ENCODE data around the gene JKAMP. TPM values are rescaled to one million over a fixed set of nuclear protein-coding genes. Genes with fewer than 3 reads are reported as not detected.

JKAMP gene
- total RNA-seq, 1 donor from 2014 or later = 28.8 TPM

DNA sequence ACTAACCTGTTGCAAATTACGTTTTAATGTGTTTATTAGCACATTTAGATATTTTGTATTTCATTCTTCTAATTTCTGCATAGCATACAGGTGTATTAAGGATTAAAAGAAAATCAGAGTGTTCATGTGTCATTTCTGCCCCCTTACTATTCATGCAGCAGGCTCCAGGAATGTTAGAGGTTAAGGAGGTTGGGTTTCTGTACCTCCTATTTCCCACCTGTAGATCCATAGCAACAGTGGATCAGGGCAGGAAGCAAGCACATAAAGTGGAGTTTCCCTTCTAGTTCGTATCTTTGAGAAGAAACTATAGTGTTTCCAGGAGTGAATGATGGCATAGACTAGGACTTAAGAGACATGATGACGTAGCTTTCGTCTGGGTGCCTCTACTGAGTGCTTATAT lies 18.9 kb downstream of the JKAMP start:
- POLR2A ChIA-PET = no interaction called here
- DNase-seq = no peak
- intact Hi-C loops (cut with micrococcal nuclease) = no loop called here
- Mint-ChIP-seq H3K27me3 (no peaks in the 10 kb centered on the region), H3K4me1 (no peaks in the 10 kb centered on the region), H3K9me3 (no peaks in the 10 kb centered on the region), H3K27ac (no peak overlapping the region), H3K36me3 (ENCODE audit: low read depth) (peaks cover 33% of the 10 kb centered on the region), H3K4me3 (no peak overlapping the region)
- ATAC-seq (ENCODE audit: low read depth) = no peak
- TF ChIP-seq, protein P1, sequence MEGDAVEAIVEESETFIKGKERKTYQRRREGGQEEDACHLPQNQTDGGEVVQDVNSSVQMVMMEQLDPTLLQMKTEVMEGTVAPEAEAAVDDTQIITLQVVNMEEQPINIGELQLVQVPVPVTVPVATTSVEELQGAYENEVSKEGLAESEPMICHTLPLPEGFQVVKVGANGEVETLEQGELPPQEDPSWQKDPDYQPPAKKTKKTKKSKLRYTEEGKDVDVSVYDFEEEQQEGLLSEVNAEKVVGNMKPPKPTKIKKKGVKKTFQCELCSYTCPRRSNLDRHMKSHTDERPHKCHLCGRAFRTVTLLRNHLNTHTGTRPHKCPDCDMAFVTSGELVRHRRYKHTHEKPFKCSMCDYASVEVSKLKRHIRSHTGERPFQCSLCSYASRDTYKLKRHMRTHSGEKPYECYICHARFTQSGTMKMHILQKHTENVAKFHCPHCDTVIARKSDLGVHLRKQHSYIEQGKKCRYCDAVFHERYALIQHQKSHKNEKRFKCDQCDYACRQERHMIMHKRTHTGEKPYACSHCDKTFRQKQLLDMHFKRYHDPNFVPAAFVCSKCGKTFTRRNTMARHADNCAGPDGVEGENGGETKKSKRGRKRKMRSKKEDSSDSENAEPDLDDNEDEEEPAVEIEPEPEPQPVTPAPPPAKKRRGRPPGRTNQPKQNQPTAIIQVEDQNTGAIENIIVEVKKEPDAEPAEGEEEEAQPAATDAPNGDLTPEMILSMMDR (IDR thresholded peaks at IDR 0.05) = no peak
- CTCF ChIA-PET = no interaction called here

DNA sequence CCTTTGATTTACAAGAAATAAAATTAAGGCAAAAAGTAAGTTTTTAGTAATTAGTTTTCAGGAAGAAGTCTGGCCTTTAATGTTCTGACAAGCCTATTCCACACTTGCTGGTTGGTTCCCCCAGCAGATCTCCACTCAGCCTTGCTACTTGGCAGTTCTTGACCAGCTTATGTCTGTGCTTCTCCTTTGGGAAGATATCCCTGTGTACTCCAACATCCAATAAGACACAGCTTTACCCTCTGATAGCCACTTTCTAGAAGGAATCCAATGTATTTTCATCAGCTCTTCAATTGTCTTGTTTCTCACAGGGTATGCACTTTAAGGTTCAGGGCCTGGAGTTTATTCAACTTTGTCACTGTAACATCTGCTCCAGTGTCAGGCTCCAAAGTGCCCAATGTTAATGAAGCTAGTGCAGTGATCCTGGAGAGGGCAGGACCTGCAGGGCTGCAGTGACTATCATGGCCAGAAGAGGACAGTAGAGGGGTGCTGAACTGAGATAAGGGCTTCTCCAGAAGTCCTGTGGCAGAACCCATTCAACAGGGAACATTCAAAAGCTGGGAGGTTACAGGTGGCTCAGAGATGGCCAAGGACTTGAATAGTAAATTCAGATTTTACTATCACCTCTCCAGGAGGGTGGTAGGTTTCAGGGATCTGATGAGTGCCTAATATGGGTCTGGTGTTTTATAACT lies 22.9 kb downstream of the JKAMP start:
- Mint-ChIP-seq H3K4me1 (no peaks in the 10 kb centered on the region), H3K9me3 (no peaks in the 10 kb centered on the region), H3K27me3 (peaks cover 3% of the 10 kb centered on the region), H3K27ac (no peak overlapping the region), H3K36me3 (ENCODE audit: low read depth) (peaks cover 19% of the 10 kb centered on the region), H3K4me3 (no peak overlapping the region)
- TF ChIP-seq, protein P1 (IDR thresholded peaks at IDR 0.05) = no peak
- ATAC-seq (ENCODE audit: low read depth) (peak; percentile 70), DNase-seq (no peak)
- ChIA-PET POLR2A (no interaction called here), CTCF (interaction anchor here (0.9 to 1.4 kb wide), 5 partner anchors 70 to 678 kb away, joined by 3 to 6 read pairs (median 3); partner anchors contain the start of gene CCDC175)
- intact Hi-C loops (cut with micrococcal nuclease) = loop anchor here (1.0 kb wide), 2 partner anchors 69 to 677 kb away; partner anchors contain the start of gene CCDC175

- ChIA-PET CTCF (interaction anchor here (1.0 to 1.4 kb wide), 4 partner anchors 69 to 677 kb away, joined by 3 to 6 read pairs (median 4); partner anchors contain the start of gene CCDC175), POLR2A (no interaction called here)
- TF ChIP-seq, protein P1 (IDR thresholded peaks at IDR 0.05) = no peak
- H3K27me3 Mint-ChIP-seq = peaks cover 3% of the 10 kb centered on the region
- intact Hi-C loops (cut with micrococcal nuclease) = loop anchor here (1.0 kb wide), 2 partner anchors 69 to 677 kb away; partner anchors contain the start of gene CCDC175
- no peak for DNase-seq
- peaks cover 15% of the 10 kb centered on the region for H3K36me3 Mint-ChIP-seq (ENCODE audit: low read depth)
- H3K9me3 Mint-ChIP-seq = no peaks in the 10 kb centered on the region
- ATAC-seq (ENCODE audit: low read depth) = no peak
- no peak overlapping the region for H3K4me3 Mint-ChIP-seq
- no peak overlapping the region for H3K27ac Mint-ChIP-seq
- no peaks in the 10 kb centered on the region for H3K4me1 Mint-ChIP-seq
Observed at GRCh38 chr14:59507752-59508103, 23.4 kb downstream of the JKAMP start.

- DNase-seq = no peak
- intact Hi-C loops (cut with micrococcal nuclease) = no loop called here
- H3K4me1 Mint-ChIP-seq = no peaks in the 10 kb centered on the region
- TF ChIP-seq, protein P1 (IDR thresholded peaks at IDR 0.05) = no peak
- H3K9me3 Mint-ChIP-seq = no peaks in the 10 kb centered on the region
- H3K27ac Mint-ChIP-seq = no peak overlapping the region
- no peak for ATAC-seq (ENCODE audit: low read depth)
- H3K27me3 Mint-ChIP-seq = peaks cover 3% of the 10 kb centered on the region
- ChIA-PET POLR2A (no interaction called here), CTCF (interaction anchor here (1.1 to 1.8 kb wide), 2 partner anchors 67 to 675 kb away, joined by 3 to 5 read pairs; partner anchors contain the start of gene CCDC175)
- H3K36me3 Mint-ChIP-seq (ENCODE audit: low read depth) = peaks cover 6% of the 10 kb centered on the region
- H3K4me3 Mint-ChIP-seq = no peak overlapping the region
Observed at GRCh38 chr14:59509101-59509500, 24.8 kb downstream of the JKAMP start.

GRCh38 chr14:59510001-59510400 lies 25.7 kb downstream of the JKAMP start:
- Mint-ChIP-seq H3K9me3 (no peaks in the 10 kb centered on the region), H3K4me1 (no peaks in the 10 kb centered on the region), H3K4me3 (no peak overlapping the region), H3K27ac (no peak overlapping the region), H3K36me3 (ENCODE audit: low read depth) (no peaks in the 10 kb centered on the region), H3K27me3 (peaks cover 3% of the 10 kb centered on the region)
- TF ChIP-seq, protein P1 (IDR thresholded peaks at IDR 0.05) = no peak
- intact Hi-C loops (cut with micrococcal nuclease) = no loop called here
- DNase-seq (no peak), ATAC-seq (ENCODE audit: low read depth) (no peak)
- ChIA-PET CTCF (interaction anchor here (1.8 kb wide), 1 partner anchor 67 kb away, joined by 5 read pairs; the partner anchor contains the start of gene CCDC175), POLR2A (no interaction called here)
